ENCODE measurements around the gene FOXR1. TPM values are rescaled to one million over a fixed set of nuclear protein-coding genes. Genes with fewer than 3 reads are reported as not detected.

FOXR1 gene
- total and polyA plus RNA-seq, 2 donors: not detected

GRCh38 chr11:119029340-119030028, 57.9 kb downstream of the FOXR1 start:
- H3K4me1 ChIP-seq (ENCODE audit: insufficient read depth): no peaks in the 10 kb centered on the region
- DNase-seq (ENCODE audit: extremely low spot score): no peak
- no peaks in the 10 kb centered on the region for H3K36me3 ChIP-seq (ENCODE audit: insufficient read depth)
- peak overlapping the region; percentile 62 for H3K4me3 ChIP-seq (ENCODE audit: low read depth, low read length)
- no peak overlapping the region for H3K27ac ChIP-seq (ENCODE audit: low read depth)
- 71% methylated on average over 10 of the region's 10 CpGs for WGBS

GRCh38 chr11:119030029-119030328, 58.4 kb downstream of the FOXR1 start:
- H3K4me3 ChIP-seq (ENCODE audit: low read depth, low read length): peak overlapping the region; percentile 62
- H3K4me1 ChIP-seq (ENCODE audit: insufficient read depth): no peaks in the 10 kb centered on the region
- no peak for DNase-seq (ENCODE audit: extremely low spot score)
- WGBS: 7% methylated on average over 13 of the region's 13 CpGs
- H3K36me3 ChIP-seq (ENCODE audit: insufficient read depth): no peaks in the 10 kb centered on the region
- no peak overlapping the region for H3K27ac ChIP-seq (ENCODE audit: low read depth)

GRCh38 chr11:119030329-119031047, 58.9 kb downstream of the FOXR1 start, which contains the start of gene SLC37A4:
Gene SLC37A4, minus strand, starts transcription at chr11:119030877.
- Histone ChIP-seq H3K36me3 (ENCODE audit: insufficient read depth) (no peaks in the 10 kb centered on the region), H3K4me1 (ENCODE audit: insufficient read depth) (no peaks in the 10 kb centered on the region), H3K27ac (ENCODE audit: low read depth) (peak within 1 kb of the TSS; percentile 12), H3K4me3 (ENCODE audit: low read depth, low read length) (peak within 1 kb of the TSS; percentile 62)
- WGBS: under 1% methylated on average over 67 of the region's 67 CpGs
- peak; percentile 90 for DNase-seq (ENCODE audit: extremely low spot score)

Small RNAs within 50 kb of the gene (small RNA-seq; reads per million reads assigned to genes)
- not detected for gene AP003392.2
- not detected for gene RF00017
- gene RF00019: not detected
- not detected for gene RN7SL688P

Other genes with a start within 250 kb of the FOXR1 start
- gene DDX6, start 180.6 kb upstream of the FOXR1 start, total RNA-seq: 212 TPM
- gene DDX6, start 180.6 kb upstream of the FOXR1 start, polyA plus RNA-seq: 33.3 TPM
- not detected for gene CXCR5, start 87.9 kb upstream of the FOXR1 start, total RNA-seq
- 0.38 TPM for gene CXCR5, start 87.9 kb upstream of the FOXR1 start, polyA plus RNA-seq
- 15.1 TPM for gene BCL9L, start 45.8 kb upstream of the FOXR1 start, total RNA-seq
- 48.1 TPM for gene BCL9L, start 45.8 kb upstream of the FOXR1 start, polyA plus RNA-seq
- 38.2 TPM for gene UPK2, start 15.5 kb upstream of the FOXR1 start, total RNA-seq
- gene UPK2, start 15.5 kb upstream of the FOXR1 start, polyA plus RNA-seq: 33.8 TPM
- gene CENATAC, start 26.4 kb downstream of the FOXR1 start, total RNA-seq: 34.3 TPM
- gene CENATAC, start 26.4 kb downstream of the FOXR1 start, polyA plus RNA-seq: 12.8 TPM
- gene RPS25, start 46.6 kb downstream of the FOXR1 start, total RNA-seq: 904 TPM
- gene RPS25, start 46.6 kb downstream of the FOXR1 start, polyA plus RNA-seq: 1,476 TPM
- 40.6 TPM for gene TRAPPC4, start 47.0 kb downstream of the FOXR1 start, total RNA-seq
- gene TRAPPC4, start 47.0 kb downstream of the FOXR1 start, polyA plus RNA-seq: 59.3 TPM
- gene SLC37A4, start 59.1 kb downstream of the FOXR1 start, total RNA-seq: 5.2 TPM
- 9.8 TPM for gene SLC37A4, start 59.1 kb downstream of the FOXR1 start, polyA plus RNA-seq
- gene HYOU1, start 85.4 kb downstream of the FOXR1 start, total RNA-seq: 32.4 TPM
- gene HYOU1, start 85.4 kb downstream of the FOXR1 start, polyA plus RNA-seq: 43.8 TPM
- 20.2 TPM for gene VPS11, start 96.1 kb downstream of the FOXR1 start, total RNA-seq
- 41.9 TPM for gene VPS11, start 96.1 kb downstream of the FOXR1 start, polyA plus RNA-seq
- 6.5 TPM for gene HMBS, start 113.1 kb downstream of the FOXR1 start, total RNA-seq
- 19.0 TPM for gene HMBS, start 113.1 kb downstream of the FOXR1 start, polyA plus RNA-seq
- 12.1 TPM for gene DPAGT1, start 130.1 kb downstream of the FOXR1 start, total RNA-seq
- 29.1 TPM for gene DPAGT1, start 130.1 kb downstream of the FOXR1 start, polyA plus RNA-seq
- 3.4 TPM for gene C2CD2L, start 135.6 kb downstream of the FOXR1 start, total RNA-seq
- 9.8 TPM for gene C2CD2L, start 135.6 kb downstream of the FOXR1 start, polyA plus RNA-seq
- gene HINFP, start 149.8 kb downstream of the FOXR1 start, total RNA-seq: 16.5 TPM
- gene HINFP, start 149.8 kb downstream of the FOXR1 start, polyA plus RNA-seq: 17.6 TPM
- gene ABCG4, start 177.3 kb downstream of the FOXR1 start, total RNA-seq: 0.95 TPM
- 0.18 TPM for gene ABCG4, start 177.3 kb downstream of the FOXR1 start, polyA plus RNA-seq
- 11.7 TPM for gene NLRX1, start 197.0 kb downstream of the FOXR1 start, total RNA-seq
- gene NLRX1, start 197.0 kb downstream of the FOXR1 start, polyA plus RNA-seq: 24.3 TPM
- 0.74 TPM for gene NHERF4, start 213.7 kb downstream of the FOXR1 start, total RNA-seq
- 0.28 TPM for gene NHERF4, start 213.7 kb downstream of the FOXR1 start, polyA plus RNA-seq
- 15.5 TPM for gene CBL, start 234.6 kb downstream of the FOXR1 start, total RNA-seq
- gene CBL, start 234.6 kb downstream of the FOXR1 start, polyA plus RNA-seq: 8.0 TPM

Measured in urinary bladder (tissue), 4 donors.